Mucosa of descending colon (tissue), 3 donors: ENCODE data around the gene BCKDK. TPM values are rescaled to one million over a fixed set of nuclear protein-coding genes. Genes with fewer than 3 reads are reported as not detected.

Experiments
- ATAC-seq: fragments of 200-7000 bp; cut with Tn5 transposase; one replicate; pipeline ENCODE4 v1.9.1; 2020; ENCODE audit warnings: mild to moderate bottlenecking, moderate library complexity
- DNase-seq, 3 donors: peaks; one replicate each; pipeline ENCODE4 v3.0.0-alpha.2; 2020
- H3K36me3 ChIP-seq: fragments of 200-600 bp; one replicate; pipeline ENCODE4 v1.8.0; 2021; ENCODE audit warnings: low read depth, mild to moderate bottlenecking
- H3K4me1 ChIP-seq: fragments of 200-600 bp; one replicate; pipeline ENCODE4 v1.8.0; 2021; ENCODE audit warnings: low read depth, mild to moderate bottlenecking
- H3K4me3 ChIP-seq: fragments of 200-600 bp; one replicate; pipeline ENCODE4 v1.8.0; 2021; ENCODE audit warnings: mild to moderate bottlenecking
- H3K9me3 ChIP-seq: fragments of 200-600 bp; one replicate; pipeline ENCODE4 v1.8.0; 2021; ENCODE audit warnings: mild to moderate bottlenecking
- intact Hi-C, 2 donors: fragments of 100-400 bp; cut with DNase I in 1 of 2; cut with micrococcal nuclease in 1 of 2; formaldehyde crosslinking; loops; one replicate each; pipeline versions ENCODE4 v1.11.0 to v1.11.1; 2022; cut with DNase I, micrococcal nuclease
- total RNA-seq, 3 donors: library from RNA; stranded (reverse); fragmentation: NEBNext Ultra II Directional in 2 of 3; extraction: Animal tissue kit (Norgen Biotek cat#: 25700) in 2 of 3; gene quantifications; one replicate each; pipeline versions ENCODE4 v1.2.1 to v1.2.4, GENCODE V29; 2021 to 2023
- TF ChIP-seq, protein P1 (sequence below): fragments of 200-600 bp; IDR thresholded peaks from one replicate; pipeline ENCODE4 v1.8.0; 2022; ENCODE audit warnings: antibody characterized with exemption, mild to moderate bottlenecking
- donor health status: DM: no; HTN: no; CAD: no; lungs with moderate emphysema.
- donor health status: DM: no; HTN: no; CAD: no.
- donor health status: DM: no; HTN: yes; CAD: no.

Gene BCKDK
- total RNA-seq, 3 donors from 2014 or later, result 31.7 to 40.1 (median 36.6) TPM

DNA sequence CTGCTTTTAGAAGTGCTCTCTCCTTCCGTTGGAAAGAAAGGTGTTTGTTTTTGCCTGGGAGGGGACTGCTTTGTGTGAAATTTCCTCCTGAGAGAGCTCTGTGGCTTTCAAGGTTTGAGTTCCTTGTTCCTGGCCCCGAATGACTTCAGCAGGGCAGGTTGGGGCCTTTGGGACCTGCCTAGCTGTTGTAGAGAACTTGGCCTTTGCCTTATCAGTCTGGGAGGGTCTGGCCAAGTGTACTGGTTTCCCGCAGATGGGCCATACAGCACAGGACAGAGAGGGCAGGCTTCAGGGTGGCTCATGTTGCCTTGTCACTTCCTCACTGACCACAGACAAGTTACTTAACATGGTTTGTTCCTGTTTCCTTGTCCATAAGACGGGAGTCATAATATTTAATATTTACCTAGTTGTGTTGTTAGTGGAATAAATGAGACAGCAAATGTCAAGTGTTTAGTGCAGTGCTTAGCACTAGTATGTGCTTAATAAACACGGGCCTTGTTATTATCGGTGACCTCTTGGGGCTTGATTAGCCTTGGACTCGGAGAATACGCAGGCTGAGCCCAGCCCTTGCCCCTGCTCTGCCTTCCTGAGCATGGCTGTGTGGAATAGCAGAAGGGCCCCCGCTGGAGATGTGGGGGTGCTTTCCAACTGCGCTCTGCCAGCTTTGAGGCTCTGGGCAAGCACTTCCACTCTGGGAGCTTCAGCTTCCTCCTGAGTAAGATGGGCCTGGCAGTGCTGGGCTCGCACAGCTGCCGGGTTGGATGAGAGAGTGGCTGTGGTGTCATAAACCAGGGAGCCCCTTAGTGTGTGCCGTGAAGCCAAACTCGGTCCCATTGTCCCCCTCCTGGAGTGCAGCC lies 20.8 kb downstream of the BCKDK start:
- DNase-seq (peak; percentile 77 to 81 (median 79)), ATAC-seq (peak; percentile 70)
- Histone ChIP-seq H3K9me3 (no peaks in the 10 kb centered on the region), H3K4me1 (peaks cover 65% of the 10 kb centered on the region), H3K4me3 (no peak overlapping the region), H3K36me3 (no peaks in the 10 kb centered on the region)
- TF ChIP-seq, protein P1, sequence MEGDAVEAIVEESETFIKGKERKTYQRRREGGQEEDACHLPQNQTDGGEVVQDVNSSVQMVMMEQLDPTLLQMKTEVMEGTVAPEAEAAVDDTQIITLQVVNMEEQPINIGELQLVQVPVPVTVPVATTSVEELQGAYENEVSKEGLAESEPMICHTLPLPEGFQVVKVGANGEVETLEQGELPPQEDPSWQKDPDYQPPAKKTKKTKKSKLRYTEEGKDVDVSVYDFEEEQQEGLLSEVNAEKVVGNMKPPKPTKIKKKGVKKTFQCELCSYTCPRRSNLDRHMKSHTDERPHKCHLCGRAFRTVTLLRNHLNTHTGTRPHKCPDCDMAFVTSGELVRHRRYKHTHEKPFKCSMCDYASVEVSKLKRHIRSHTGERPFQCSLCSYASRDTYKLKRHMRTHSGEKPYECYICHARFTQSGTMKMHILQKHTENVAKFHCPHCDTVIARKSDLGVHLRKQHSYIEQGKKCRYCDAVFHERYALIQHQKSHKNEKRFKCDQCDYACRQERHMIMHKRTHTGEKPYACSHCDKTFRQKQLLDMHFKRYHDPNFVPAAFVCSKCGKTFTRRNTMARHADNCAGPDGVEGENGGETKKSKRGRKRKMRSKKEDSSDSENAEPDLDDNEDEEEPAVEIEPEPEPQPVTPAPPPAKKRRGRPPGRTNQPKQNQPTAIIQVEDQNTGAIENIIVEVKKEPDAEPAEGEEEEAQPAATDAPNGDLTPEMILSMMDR, result no peak
- intact Hi-C loops, result no loop called here

DNA sequence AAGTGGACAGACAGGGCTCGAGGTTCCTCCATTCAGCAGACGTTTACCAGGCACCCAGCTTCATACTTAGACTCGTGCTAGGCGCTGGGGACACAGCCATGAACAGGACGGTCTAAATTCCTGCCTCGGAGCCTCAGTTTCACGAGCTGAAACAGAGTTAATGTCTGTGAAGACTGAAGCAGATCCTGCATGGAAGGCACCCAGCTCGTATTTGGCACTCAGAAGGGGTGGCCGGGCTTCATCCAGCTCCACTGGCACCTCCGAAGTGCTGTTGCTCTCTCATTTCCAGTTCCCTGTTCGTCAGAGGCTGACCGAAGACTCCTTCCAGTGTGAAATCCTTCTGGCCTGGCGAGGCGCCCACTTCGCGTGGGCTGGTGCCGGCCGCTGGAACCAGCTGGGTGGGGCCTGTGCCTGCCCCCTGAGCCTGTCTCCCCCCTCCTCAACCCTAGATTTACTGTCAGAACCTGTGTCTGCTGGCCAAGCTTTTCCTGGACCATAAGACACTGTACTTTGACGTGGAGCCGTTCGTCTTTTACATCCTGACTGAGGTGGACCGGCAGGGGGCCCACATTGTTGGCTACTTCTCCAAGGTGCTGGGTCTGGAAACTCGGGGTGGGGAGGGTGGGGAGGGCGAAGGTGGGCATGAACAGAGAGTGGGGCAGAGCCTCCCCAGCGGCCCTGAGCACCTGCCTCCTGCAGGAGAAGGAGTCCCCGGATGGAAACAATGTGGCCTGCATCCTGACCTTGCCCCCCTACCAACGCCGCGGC lies 21.6 kb downstream of the BCKDK start:
- Histone ChIP-seq H3K4me1 (peaks cover 67% of the 10 kb centered on the region), H3K36me3 (no peaks in the 10 kb centered on the region), H3K4me3 (no peak overlapping the region), H3K9me3 (no peaks in the 10 kb centered on the region)
- no peak for ATAC-seq
- intact Hi-C loops, result no loop called here
- peak in 2 of 3 donors; percentile 70 to 76 for DNase-seq
- TF ChIP-seq, protein P1, result no peak

DNA sequence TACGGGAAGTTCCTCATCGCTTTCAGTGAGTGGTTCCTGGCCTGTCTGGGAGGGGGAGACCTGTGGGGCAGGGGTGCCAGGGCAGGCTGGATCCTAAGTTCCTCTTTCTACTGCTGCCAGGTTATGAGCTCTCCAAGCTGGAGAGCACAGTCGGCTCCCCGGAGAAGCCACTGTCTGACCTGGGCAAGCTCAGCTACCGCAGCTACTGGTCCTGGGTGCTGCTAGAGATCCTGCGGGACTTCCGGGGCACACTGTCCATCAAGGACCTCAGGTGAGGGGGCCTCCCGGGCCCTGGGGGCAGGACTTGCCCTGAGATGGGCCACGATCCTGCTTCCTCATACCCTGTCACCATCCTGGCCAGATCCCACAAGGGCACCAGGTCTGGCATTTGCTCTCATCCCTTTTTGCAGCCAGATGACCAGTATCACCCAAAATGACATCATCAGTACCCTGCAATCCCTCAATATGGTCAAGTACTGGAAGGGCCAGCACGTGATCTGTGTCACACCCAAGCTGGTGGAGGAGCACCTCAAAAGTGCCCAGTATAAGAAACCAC lies 22.2 kb downstream of the BCKDK start:
- Histone ChIP-seq H3K4me3 (no peak overlapping the region), H3K9me3 (no peaks in the 10 kb centered on the region), H3K36me3 (no peaks in the 10 kb centered on the region), H3K4me1 (peaks cover 67% of the 10 kb centered on the region)
- ATAC-seq, result peak; percentile 0
- intact Hi-C loops, result no loop called here
- TF ChIP-seq, protein P1, result no peak
- DNase-seq, result peak in 2 of 3 donors; percentile 58 to 64

DNA sequence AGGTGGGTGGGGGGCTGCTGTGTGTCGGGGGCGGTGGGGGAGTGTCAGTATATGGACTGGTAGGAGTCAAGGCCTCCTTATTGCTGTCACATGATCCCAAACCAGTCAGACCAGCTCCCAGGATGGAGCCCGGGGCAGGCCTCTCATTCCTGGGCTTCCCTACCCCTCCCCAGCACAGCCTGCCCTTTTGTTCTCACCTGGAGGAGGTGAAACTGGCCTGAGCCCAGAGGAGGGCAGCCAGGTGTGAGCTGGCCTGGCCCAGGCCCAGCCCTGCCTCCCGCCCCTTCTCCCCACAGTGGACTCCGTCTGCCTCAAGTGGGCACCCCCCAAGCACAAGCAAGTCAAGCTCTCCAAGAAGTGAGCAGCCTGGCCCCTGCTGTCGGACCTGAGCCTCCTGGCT lies 22.7 kb downstream of the BCKDK start:
- ATAC-seq (peak; percentile 70), DNase-seq (peak; percentile 90 to 95 (median 92))
- intact Hi-C loops, result no loop called here
- H3K9me3 ChIP-seq, result no peaks in the 10 kb centered on the region
- H3K4me1 ChIP-seq, result peaks cover 67% of the 10 kb centered on the region
- TF ChIP-seq, protein P1, result no peak
- no peak overlapping the region for H3K4me3 ChIP-seq
- no peaks in the 10 kb centered on the region for H3K36me3 ChIP-seq

DNA sequence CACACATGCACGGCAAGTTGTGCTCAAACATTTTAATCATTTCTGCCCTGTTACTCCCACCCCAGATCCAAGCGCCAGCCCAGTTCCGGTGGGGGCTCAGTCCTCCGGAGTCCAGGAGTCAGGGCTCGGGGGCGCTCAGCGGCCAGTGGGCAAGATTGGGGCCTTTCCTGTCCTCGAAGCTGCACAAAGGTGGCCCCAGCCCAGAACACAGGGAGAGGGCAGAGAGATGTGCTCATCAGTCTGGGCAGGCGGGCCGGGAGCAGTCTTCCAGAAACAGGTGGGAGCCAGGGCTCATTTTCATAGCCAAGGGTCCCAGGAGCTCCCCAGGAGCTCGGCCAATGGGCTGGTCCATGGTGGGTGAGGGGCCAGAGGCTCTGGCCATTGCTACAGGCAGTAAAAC lies 23.2 kb downstream of the BCKDK start:
- Histone ChIP-seq H3K4me3 (no peak overlapping the region), H3K4me1 (peaks cover 67% of the 10 kb centered on the region), H3K36me3 (no peaks in the 10 kb centered on the region), H3K9me3 (no peaks in the 10 kb centered on the region)
- TF ChIP-seq, protein P1, result no peak
- intact Hi-C loops, result no loop called here
- DNase-seq, result peak in 1 of 3 donors; percentile 59
- ATAC-seq, result no peak
